Measurements from ENCODE around the gene GATA2.

Gene GATA2

DNA sequence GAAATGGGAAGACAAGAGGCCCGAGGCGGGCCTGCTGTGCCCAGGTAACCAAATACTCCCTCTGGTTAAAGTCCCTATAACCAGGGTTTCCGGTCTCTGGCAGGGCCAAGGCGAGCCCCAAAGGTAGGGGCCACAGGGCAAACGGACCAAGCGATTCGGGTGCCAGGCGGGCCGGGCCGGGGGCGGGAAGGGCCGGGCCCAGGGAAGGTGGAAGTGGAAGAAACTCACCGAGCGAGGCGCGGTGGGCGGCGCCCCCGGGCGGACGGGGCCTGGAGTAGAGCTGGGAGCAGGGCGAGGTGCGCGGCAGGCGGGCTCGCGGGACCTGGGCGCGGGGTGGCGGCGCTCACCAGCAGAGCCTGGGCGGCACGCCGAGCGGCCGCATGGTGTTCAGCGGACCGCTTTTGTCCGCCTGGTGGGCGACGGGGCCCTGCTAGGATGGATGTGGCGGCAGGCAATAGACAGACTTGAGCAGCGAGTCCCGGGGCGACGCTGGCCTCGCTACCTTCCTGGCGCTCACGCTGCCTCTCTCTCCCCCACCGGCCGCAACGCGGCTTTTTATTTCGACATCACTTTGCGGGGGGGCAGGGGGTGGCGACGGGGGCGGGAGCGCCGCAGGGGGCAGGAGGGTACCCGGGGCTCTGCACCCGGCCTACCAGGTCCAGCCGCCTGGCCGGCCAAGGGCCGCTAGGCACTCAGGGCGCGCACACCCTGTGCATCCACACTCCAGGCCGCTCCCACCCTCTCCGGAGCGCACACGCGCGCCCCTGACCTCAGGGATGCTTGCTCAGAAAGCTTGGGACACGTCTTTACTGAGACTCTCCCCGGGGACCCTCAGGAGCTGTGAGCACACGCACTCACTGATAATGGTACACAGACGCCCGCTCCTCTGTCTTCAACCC is at the start of gene GATA2:
Gene GATA2, minus strand, starts transcription at position 531 of the 899 bp plus-strand sequence. CDS start 6,170 bp downstream, outside the sequence.
- ATAC-seq = no peak; the same call in 2 of the 3 replicates
- no peak for TF ChIP-seq ZNF8 (CRISPR knock-in tag; IDR thresholded peaks at IDR 0.05)
- TF ChIP-seq ZNF70 (CRISPR knock-in tag; IDR thresholded peaks at IDR 0.05) = no peak
- TF ChIP-seq, protein P1, sequence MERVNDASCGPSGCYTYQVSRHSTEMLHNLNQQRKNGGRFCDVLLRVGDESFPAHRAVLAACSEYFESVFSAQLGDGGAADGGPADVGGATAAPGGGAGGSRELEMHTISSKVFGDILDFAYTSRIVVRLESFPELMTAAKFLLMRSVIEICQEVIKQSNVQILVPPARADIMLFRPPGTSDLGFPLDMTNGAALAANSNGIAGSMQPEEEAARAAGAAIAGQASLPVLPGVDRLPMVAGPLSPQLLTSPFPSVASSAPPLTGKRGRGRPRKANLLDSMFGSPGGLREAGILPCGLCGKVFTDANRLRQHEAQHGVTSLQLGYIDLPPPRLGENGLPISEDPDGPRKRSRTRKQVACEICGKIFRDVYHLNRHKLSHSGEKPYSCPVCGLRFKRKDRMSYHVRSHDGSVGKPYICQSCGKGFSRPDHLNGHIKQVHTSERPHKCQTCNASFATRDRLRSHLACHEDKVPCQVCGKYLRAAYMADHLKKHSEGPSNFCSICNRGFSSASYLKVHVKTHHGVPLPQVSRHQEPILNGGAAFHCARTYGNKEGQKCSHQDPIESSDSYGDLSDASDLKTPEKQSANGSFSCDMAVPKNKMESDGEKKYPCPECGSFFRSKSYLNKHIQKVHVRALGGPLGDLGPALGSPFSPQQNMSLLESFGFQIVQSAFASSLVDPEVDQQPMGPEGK (CRISPR knock-in tag; IDR thresholded peaks at IDR 0.05; ENCODE audit: borderline replicate concordance) = no peak
- TF ChIP-seq, protein P2, sequence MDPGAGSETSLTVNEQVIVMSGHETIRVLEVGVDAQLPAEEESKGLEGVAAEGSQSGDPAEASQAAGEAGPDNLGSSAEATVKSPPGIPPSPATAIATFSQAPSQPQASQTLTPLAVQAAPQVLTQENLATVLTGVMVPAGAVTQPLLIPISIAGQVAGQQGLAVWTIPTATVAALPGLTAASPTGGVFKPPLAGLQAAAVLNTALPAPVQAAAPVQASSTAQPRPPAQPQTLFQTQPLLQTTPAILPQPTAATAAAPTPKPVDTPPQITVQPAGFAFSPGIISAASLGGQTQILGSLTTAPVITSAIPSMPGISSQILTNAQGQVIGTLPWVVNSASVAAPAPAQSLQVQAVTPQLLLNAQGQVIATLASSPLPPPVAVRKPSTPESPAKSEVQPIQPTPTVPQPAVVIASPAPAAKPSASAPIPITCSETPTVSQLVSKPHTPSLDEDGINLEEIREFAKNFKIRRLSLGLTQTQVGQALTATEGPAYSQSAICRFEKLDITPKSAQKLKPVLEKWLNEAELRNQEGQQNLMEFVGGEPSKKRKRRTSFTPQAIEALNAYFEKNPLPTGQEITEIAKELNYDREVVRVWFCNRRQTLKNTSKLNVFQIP (CRISPR knock-in tag; IDR thresholded peaks at IDR 0.05; ENCODE audit: borderline replicate concordance, low read depth) = no peak
- no peak for TF ChIP-seq OSR1 (CRISPR knock-in tag; IDR thresholded peaks at IDR 0.05)
- TF ChIP-seq, protein P3, sequence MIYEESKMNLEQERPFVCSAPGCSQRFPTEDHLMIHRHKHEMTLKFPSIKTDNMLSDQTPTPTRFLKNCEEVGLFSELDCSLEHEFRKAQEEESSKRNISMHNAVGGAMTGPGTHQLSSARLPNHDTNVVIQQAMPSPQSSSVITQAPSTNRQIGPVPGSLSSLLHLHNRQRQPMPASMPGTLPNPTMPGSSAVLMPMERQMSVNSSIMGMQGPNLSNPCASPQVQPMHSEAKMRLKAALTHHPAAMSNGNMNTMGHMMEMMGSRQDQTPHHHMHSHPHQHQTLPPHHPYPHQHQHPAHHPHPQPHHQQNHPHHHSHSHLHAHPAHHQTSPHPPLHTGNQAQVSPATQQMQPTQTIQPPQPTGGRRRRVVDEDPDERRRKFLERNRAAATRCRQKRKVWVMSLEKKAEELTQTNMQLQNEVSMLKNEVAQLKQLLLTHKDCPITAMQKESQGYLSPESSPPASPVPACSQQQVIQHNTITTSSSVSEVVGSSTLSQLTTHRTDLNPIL (CRISPR knock-in tag; IDR thresholded peaks at IDR 0.05; ENCODE audit: low read depth) = no peak
- TF ChIP-seq, protein P4, sequence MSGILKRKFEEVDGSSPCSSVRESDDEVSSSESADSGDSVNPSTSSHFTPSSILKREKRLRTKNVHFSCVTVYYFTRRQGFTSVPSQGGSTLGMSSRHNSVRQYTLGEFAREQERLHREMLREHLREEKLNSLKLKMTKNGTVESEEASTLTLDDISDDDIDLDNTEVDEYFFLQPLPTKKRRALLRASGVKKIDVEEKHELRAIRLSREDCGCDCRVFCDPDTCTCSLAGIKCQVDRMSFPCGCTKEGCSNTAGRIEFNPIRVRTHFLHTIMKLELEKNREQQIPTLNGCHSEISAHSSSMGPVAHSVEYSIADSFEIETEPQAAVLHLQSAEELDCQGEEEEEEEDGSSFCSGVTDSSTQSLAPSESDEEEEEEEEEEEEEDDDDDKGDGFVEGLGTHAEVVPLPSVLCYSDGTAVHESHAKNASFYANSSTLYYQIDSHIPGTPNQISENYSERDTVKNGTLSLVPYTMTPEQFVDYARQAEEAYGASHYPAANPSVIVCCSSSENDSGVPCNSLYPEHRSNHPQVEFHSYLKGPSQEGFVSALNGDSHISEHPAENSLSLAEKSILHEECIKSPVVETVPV (CRISPR knock-in tag; IDR thresholded peaks at IDR 0.05) = no peak
- no peak for TF ChIP-seq ZFP30 (CRISPR knock-in tag; IDR thresholded peaks at IDR 0.05)
- no peak for TF ChIP-seq TCF4 (CRISPR knock-in tag; IDR thresholded peaks at IDR 0.05; ENCODE audit: borderline replicate concordance)
- TF ChIP-seq ZNF565 (CRISPR knock-in tag; conservative IDR thresholded peaks at IDR 0.05; ENCODE audit: low read depth) = no peak
- no peak for TF ChIP-seq BACH2 (CRISPR knock-in tag; IDR thresholded peaks at IDR 0.05; ENCODE audit: borderline replicate concordance)
- TF ChIP-seq PPARA (CRISPR knock-in tag; IDR thresholded peaks at IDR 0.05; ENCODE audit: borderline replicate concordance) = no peak
- no peak for TF ChIP-seq TOX (CRISPR knock-in tag; IDR thresholded peaks at IDR 0.05; ENCODE audit: borderline replicate concordance)
- TF ChIP-seq, protein P5, sequence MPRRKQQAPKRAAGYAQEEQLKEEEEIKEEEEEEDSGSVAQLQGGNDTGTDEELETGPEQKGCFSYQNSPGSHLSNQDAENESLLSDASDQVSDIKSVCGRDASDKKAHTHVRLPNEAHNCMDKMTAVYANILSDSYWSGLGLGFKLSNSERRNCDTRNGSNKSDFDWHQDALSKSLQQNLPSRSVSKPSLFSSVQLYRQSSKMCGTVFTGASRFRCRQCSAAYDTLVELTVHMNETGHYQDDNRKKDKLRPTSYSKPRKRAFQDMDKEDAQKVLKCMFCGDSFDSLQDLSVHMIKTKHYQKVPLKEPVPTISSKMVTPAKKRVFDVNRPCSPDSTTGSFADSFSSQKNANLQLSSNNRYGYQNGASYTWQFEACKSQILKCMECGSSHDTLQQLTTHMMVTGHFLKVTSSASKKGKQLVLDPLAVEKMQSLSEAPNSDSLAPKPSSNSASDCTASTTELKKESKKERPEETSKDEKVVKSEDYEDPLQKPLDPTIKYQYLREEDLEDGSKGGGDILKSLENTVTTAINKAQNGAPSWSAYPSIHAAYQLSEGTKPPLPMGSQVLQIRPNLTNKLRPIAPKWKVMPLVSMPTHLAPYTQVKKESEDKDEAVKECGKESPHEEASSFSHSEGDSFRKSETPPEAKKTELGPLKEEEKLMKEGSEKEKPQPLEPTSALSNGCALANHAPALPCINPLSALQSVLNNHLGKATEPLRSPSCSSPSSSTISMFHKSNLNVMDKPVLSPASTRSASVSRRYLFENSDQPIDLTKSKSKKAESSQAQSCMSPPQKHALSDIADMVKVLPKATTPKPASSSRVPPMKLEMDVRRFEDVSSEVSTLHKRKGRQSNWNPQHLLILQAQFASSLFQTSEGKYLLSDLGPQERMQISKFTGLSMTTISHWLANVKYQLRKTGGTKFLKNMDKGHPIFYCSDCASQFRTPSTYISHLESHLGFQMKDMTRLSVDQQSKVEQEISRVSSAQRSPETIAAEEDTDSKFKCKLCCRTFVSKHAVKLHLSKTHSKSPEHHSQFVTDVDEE (CRISPR knock-in tag; IDR thresholded peaks at IDR 0.05) = no peak
- no peak for TF ChIP-seq ARNTL (CRISPR knock-in tag; IDR thresholded peaks at IDR 0.05; ENCODE audit: borderline replicate concordance, low read depth)
- TF ChIP-seq ISL1 (CRISPR knock-in tag; IDR thresholded peaks at IDR 0.05) = no peak
- no peak for TF ChIP-seq ESRRG (CRISPR knock-in tag; IDR thresholded peaks at IDR 0.05)
- no peak for TF ChIP-seq GLIS3 (CRISPR knock-in tag; IDR thresholded peaks at IDR 0.05)

DNA sequence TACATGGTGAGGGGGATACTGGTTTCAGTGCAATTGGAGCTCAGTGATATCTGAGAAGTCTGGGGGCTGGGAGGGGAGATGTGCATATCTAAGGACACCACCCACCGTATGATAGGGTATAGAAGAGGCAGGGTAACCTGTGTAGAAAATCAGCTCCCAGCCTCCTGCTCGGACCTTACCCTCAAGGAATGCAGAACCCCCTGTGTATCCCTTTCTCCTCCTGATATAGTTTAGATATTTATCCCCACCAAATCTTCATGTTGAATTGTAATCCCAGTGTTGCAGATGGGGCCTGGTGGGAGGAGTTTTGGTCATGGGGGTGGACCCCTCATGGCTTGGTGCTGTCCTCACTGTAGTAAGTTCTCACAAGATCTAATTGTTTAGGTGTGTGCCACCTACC is 48.2 kb upstream of the GATA2 start:
- TF ChIP-seq ZNF565 (CRISPR knock-in tag; conservative IDR thresholded peaks at IDR 0.05; ENCODE audit: low read depth) (no peak), ESRRG (CRISPR knock-in tag; IDR thresholded peaks at IDR 0.05) (no peak), ZFP30 (CRISPR knock-in tag; IDR thresholded peaks at IDR 0.05) (no peak), ISL1 (CRISPR knock-in tag; IDR thresholded peaks at IDR 0.05) (no peak), ZFP3 (CRISPR knock-in tag; IDR thresholded peaks at IDR 0.05) (no peak), GLIS3 (CRISPR knock-in tag; IDR thresholded peaks at IDR 0.05) (no peak)
- TF ChIP-seq, protein P4 (CRISPR knock-in tag; IDR thresholded peaks at IDR 0.05) = no peak
- TF ChIP-seq, protein P2 (CRISPR knock-in tag; IDR thresholded peaks at IDR 0.05; ENCODE audit: borderline replicate concordance, low read depth) = no peak
- TF ChIP-seq, protein P3 (CRISPR knock-in tag; IDR thresholded peaks at IDR 0.05; ENCODE audit: low read depth) = no peak
- no peak for ATAC-seq

Data from SK-N-SH treated with all-trans-retinoic acid at 6 μM for 48 hours (cell line).